HCT116 (cell line): ENCODE data around the gene ATRIP. TPM values are rescaled to one million over a fixed set of nuclear protein-coding genes. Genes with fewer than 3 reads are reported as not detected.

Source experiments
- ATAC-seq: fragments of 200-7000 bp; cut with Tn5 transposase; 2 replicates; pipeline ENCODE4 v1.9.1; 2020; ENCODE audit warnings: mild to moderate bottlenecking, moderate library complexity
- BruUV-seq: library from RNA; stranded (reverse); fragments of 400-500 nt; replicated peaks from 2 replicates; lab custom pipeline; 2021; lab: Mats Ljungman, UMichigan
- CTCF ChIA-PET: fragments of 300-600 bp; sonication (Branson Sonifier 250); formaldehyde crosslinking; loops from one replicate; lab custom pipeline; 2021; ENCODE audit warnings: antibody characterized with exemption; lab: Charles Lee
- POLR2A ChIA-PET: fragments of 300-600, 350-600 bp; sonication (Branson Sonifier 250); formaldehyde crosslinking; loops from one replicate; lab custom pipeline; 2021; ENCODE audit warnings: antibody characterized with exemption; lab: Charles Lee
- RAD21 ChIA-PET, 2 experiments: fragments of 300-600 bp; sonication (Branson Sonifier 250); formaldehyde crosslinking; loops; one replicate each; lab custom pipeline; 2023; ENCODE audit warnings: low total read pairs in 2 of 2; ENCODE audit not compliant: uncharacterized antibody in 2 of 2, unreplicated experiment in 2 of 2, low non-redundant PET in 1 of 2; lab: Charles Lee
- DNase-seq: peaks from one replicate; pipeline ENCODE4 v3.0.0-alpha.2; 2010; ENCODE audit warnings: low read depth, low spot score
- H2AFZ ChIP-seq: fragments of 200-600 bp; shearing (Covaris generic), sonication (generic); 2 replicates; pipeline ENCODE4 v1.6.1; 2017; ENCODE audit warnings: low read depth, mixed run types, mixed read lengths, antibody characterized with exemption, low read length; ENCODE audit not compliant: poor library complexity, severe bottlenecking
- H3K27ac ChIP-seq: 2 replicates; pipeline ENCODE4 v1.5.1; 2012; ENCODE audit warnings: low read depth, low read length
- H3K27me3 ChIP-seq: fragments of 200-600 bp; sonication (generic); 2 replicates; pipeline ENCODE4 v1.6.1; 2016; ENCODE audit warnings: mixed run types, low read length, mixed read lengths; ENCODE audit not compliant: insufficient read depth
- H3K36me3 ChIP-seq, 2 experiments: fragments of 200-500 bp in 1 of 2; fragments of 200-600 bp in 1 of 2; sonication (Bioruptor generic) in 1 of 2; sonication (generic) in 1 of 2; 2 replicates each; pipeline versions ENCODE4 v1.5.1 to v1.6.1; 2014 to 2016; ENCODE audit warnings: low read length in 2 of 2, inconsistent platforms in 1 of 2, mixed read lengths in 1 of 2, mixed run types in 1 of 2; ENCODE audit not compliant: insufficient read depth in 2 of 2, control insufficient read depth in 1 of 2
- H3K4me1 ChIP-seq, 2 experiments: fragments of 200-600 bp in 1 of 2; sonication (generic) in 1 of 2; 2 replicates each; pipeline versions ENCODE4 v1.5.1 to v1.6.1; 2012 to 2017; ENCODE audit warnings: low read length in 2 of 2, inconsistent platforms in 1 of 2, mild to moderate bottlenecking in 1 of 2, mixed read lengths in 1 of 2, mixed run types in 1 of 2, moderate library complexity in 1 of 2; ENCODE audit not compliant: insufficient read depth in 2 of 2, control insufficient read depth in 1 of 2
- H3K4me2 ChIP-seq: fragments of 200-600 bp; sonication (generic); 2 replicates; pipeline ENCODE4 v1.6.1; 2017; ENCODE audit warnings: mixed run types, low read length, mixed read lengths
- H3K4me3 ChIP-seq, 2 experiments: fragments of 200-600 bp in 1 of 2; sonication (generic) in 1 of 2; replicated peaks in 1 of 2; 2 replicates each; pipeline ENCODE4 v1.5.1; 2011 to 2016; ENCODE audit warnings: low read length in 2 of 2, control low read depth in 1 of 2, low read depth in 1 of 2, mild to moderate bottlenecking in 1 of 2, mixed read lengths in 1 of 2, mixed run types in 1 of 2
- H3K79me2 ChIP-seq: fragments of 200-600 bp; sonication (generic); 2 replicates; pipeline ENCODE4 v1.6.1; 2017; ENCODE audit warnings: mild to moderate bottlenecking, mixed run types, low read length, moderate library complexity, mixed read lengths; ENCODE audit not compliant: insufficient read depth
- H3K9ac ChIP-seq: fragments of 200-600 bp; sonication (generic); 2 replicates; pipeline ENCODE4 v1.6.1; 2016; ENCODE audit warnings: low read length, mixed read lengths
- H3K9me2 ChIP-seq: fragments of 200-600 bp; sonication (generic), shearing (Covaris generic); 2 replicates; pipeline ENCODE4 v1.6.1; 2017; ENCODE audit warnings: mixed run types, mild to moderate bottlenecking, moderate library complexity; ENCODE audit not compliant: insufficient read depth
- H3K9me3 ChIP-seq, 2 experiments: fragments of 200-500 bp in 1 of 2; fragments of 200-600 bp in 1 of 2; sonication (Bioruptor generic) in 1 of 2; sonication (generic) in 1 of 2; 2 replicates each; pipeline ENCODE4 v1.6.1; 2014 to 2017; ENCODE audit warnings: low read length in 2 of 2, mixed read lengths in 2 of 2, inconsistent platforms in 1 of 2, low read depth in 1 of 2, mild to moderate bottlenecking in 1 of 2, mixed run types in 1 of 2, moderate library complexity in 1 of 2; ENCODE audit not compliant: control insufficient read depth in 1 of 2, insufficient read depth in 1 of 2
- H4K20me1 ChIP-seq: fragments of 200-600 bp; sonication (generic), shearing (Covaris generic); 2 replicates; pipeline ENCODE4 v1.6.1; 2017; ENCODE audit warnings: mixed run types, mild to moderate bottlenecking, moderate library complexity; ENCODE audit not compliant: insufficient read depth
- CBX3 ChIP-seq: IDR thresholded peaks from 2 replicates; pipeline ENCODE4 v1.6.1; 2012; ENCODE audit warnings: low read depth
- CEBPB ChIP-seq: IDR thresholded peaks from 2 replicates; pipeline ENCODE4 v1.6.1; 2012; ENCODE audit warnings: low read depth
- EGR1 ChIP-seq: IDR thresholded peaks from 2 replicates; pipeline ENCODE4 v1.6.1; 2012; ENCODE audit warnings: low read depth
- ELF1 ChIP-seq: IDR thresholded peaks from 2 replicates; pipeline ENCODE4 v1.6.1; 2012; ENCODE audit warnings: low read depth, borderline replicate concordance
- EZH2phosphoT487 ChIP-seq: fragments of 200-600 bp; IDR thresholded peaks from 2 replicates; pipeline ENCODE4 v1.6.1; 2018; ENCODE audit warnings: antibody characterized with exemption, borderline replicate concordance
- JUND ChIP-seq: IDR thresholded peaks from 2 replicates; pipeline ENCODE4 v1.6.1; 2012
- SRF ChIP-seq: IDR thresholded peaks from 2 replicates; pipeline ENCODE4 v1.6.1; 2012; ENCODE audit warnings: low read depth
- ZNF274 ChIP-seq: fragments of 200-500 bp; sonication (Bioruptor generic); IDR thresholded peaks from 2 replicates; pipeline ENCODE4 v1.6.1; 2014; ENCODE audit warnings: mild to moderate bottlenecking, low read depth, low read length, inconsistent platforms
- intact Hi-C: fragments of 100-400 bp; cut with micrococcal nuclease; formaldehyde crosslinking; loops from 2 replicates; pipeline ENCODE4 v1.10.0; 2022
- total RNA-seq: library from RNA; stranded (reverse); gene quantifications from one replicate; pipeline ENCODE4 v1.2.1, GENCODE V29; 2021; ENCODE audit not compliant: unreplicated experiment
- TF ChIP-seq, protein P1 (sequence below): IDR thresholded peaks from 2 replicates; pipeline ENCODE4 v1.6.1; 2012; ENCODE audit warnings: low read depth
- TF ChIP-seq, protein P2 (sequence below): IDR thresholded peaks from 2 replicates; pipeline ENCODE4 v1.6.1; 2011; ENCODE audit warnings: mild to moderate bottlenecking, low read length, moderate library complexity; ENCODE audit not compliant: insufficient replicate concordance; ENCODE audit errors: extremely low read depth
- TF ChIP-seq, protein P3 (sequence below): IDR thresholded peaks from 2 replicates; pipeline ENCODE4 v1.6.1; 2012

The ATRIP gene
- total RNA-seq, 1 experiment from 2014 or later, result 15.6 TPM

DNA sequence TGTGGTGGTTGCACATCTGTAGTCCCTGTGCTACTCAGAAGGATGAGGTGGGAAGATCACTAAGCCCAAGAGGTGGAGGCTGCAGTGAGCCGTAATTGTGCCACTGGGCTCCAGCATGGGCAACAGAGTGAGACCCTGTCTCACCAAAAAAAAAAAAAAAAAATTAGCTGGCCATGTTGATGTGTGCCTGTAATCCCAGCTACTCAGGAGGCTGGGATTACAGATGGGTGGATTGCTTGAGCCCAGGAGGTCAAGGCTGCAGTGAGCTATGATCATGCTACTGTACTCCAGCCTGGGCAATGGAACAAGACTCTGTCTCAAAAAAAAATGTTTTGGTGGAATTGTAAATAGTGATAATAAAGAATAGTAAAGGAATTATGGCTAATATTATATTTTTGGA, 9.9 kb downstream of the ATRIP start:
- no peak overlapping the region for H3K27ac ChIP-seq
- TF ChIP-seq EZH2phosphoT487 (no peak), ZNF274 (no peak), JUND (no peak), ELF1 (no peak), CEBPB (no peak), CBX3 (no peak), EGR1 (no peak), SRF (no peak)
- TF ChIP-seq, protein P1, sequence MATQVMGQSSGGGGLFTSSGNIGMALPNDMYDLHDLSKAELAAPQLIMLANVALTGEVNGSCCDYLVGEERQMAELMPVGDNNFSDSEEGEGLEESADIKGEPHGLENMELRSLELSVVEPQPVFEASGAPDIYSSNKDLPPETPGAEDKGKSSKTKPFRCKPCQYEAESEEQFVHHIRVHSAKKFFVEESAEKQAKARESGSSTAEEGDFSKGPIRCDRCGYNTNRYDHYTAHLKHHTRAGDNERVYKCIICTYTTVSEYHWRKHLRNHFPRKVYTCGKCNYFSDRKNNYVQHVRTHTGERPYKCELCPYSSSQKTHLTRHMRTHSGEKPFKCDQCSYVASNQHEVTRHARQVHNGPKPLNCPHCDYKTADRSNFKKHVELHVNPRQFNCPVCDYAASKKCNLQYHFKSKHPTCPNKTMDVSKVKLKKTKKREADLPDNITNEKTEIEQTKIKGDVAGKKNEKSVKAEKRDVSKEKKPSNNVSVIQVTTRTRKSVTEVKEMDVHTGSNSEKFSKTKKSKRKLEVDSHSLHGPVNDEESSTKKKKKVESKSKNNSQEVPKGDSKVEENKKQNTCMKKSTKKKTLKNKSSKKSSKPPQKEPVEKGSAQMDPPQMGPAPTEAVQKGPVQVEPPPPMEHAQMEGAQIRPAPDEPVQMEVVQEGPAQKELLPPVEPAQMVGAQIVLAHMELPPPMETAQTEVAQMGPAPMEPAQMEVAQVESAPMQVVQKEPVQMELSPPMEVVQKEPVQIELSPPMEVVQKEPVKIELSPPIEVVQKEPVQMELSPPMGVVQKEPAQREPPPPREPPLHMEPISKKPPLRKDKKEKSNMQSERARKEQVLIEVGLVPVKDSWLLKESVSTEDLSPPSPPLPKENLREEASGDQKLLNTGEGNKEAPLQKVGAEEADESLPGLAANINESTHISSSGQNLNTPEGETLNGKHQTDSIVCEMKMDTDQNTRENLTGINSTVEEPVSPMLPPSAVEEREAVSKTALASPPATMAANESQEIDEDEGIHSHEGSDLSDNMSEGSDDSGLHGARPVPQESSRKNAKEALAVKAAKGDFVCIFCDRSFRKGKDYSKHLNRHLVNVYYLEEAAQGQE, result no peak
- TF ChIP-seq, protein P2, sequence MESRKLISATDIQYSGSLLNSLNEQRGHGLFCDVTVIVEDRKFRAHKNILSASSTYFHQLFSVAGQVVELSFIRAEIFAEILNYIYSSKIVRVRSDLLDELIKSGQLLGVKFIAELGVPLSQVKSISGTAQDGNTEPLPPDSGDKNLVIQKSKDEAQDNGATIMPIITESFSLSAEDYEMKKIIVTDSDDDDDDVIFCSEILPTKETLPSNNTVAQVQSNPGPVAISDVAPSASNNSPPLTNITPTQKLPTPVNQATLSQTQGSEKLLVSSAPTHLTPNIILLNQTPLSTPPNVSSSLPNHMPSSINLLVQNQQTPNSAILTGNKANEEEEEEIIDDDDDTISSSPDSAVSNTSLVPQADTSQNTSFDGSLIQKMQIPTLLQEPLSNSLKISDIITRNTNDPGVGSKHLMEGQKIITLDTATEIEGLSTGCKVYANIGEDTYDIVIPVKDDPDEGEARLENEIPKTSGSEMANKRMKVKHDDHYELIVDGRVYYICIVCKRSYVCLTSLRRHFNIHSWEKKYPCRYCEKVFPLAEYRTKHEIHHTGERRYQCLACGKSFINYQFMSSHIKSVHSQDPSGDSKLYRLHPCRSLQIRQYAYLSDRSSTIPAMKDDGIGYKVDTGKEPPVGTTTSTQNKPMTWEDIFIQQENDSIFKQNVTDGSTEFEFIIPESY, result no peak
- TF ChIP-seq, protein P3, sequence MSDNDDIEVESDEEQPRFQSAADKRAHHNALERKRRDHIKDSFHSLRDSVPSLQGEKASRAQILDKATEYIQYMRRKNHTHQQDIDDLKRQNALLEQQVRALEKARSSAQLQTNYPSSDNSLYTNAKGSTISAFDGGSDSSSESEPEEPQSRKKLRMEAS, result no peak
- no peaks in the 10 kb centered on the region for H3K4me1 ChIP-seq
- DNase-seq (no peak), ATAC-seq (no peak)
- RAD21 ChIA-PET, result interaction anchor here in 1 of 2 experiments (0.7 kb wide), 1 partner anchor 10 kb away, joined by 3 read pairs; the partner anchor contains the start of gene ATRIP
- H3K4me3 ChIP-seq, result no peak overlapping the region
- no peaks in the 10 kb centered on the region for H3K9me3 ChIP-seq
- H2AFZ ChIP-seq, result no peak overlapping the region
- H3K9me2 ChIP-seq, result no peaks in the 10 kb centered on the region
- POLR2A ChIA-PET, result interaction anchor here (0.7 to 1.3 kb wide), 3 partner anchors 10 to 48 kb away, joined by 3 to 4 read pairs (median 3); partner anchors contain the start of gene ATRIP
- no peak overlapping the region for H3K4me2 ChIP-seq
- no TSS peak for BruUV-seq
- H3K27me3 ChIP-seq, result no peaks in the 10 kb centered on the region
- CTCF ChIA-PET, result interaction anchor here (1.2 kb wide), 1 partner anchor 20 kb away, joined by 3 read pairs; no protein-coding TSS in a partner anchor
- H3K9ac ChIP-seq, result no peak overlapping the region
- H3K79me2 ChIP-seq, result no peaks in the 10 kb centered on the region
- intact Hi-C loops, result no loop called here
- peaks cover 42 to 57% of the 10 kb centered on the region in 2 experiments for H3K36me3 ChIP-seq
- H4K20me1 ChIP-seq, result no peaks in the 10 kb centered on the region
